Progenitor cell of endocrine pancreas (in vitro differentiated cells): ENCODE results near the gene MRPL36. TPM values are rescaled to one million over a fixed set of nuclear protein-coding genes. Genes with fewer than 3 reads are reported as not detected.
A peak's percentile ranks its signal among the peaks of the same experiment; 100 is the strongest.

Experiments used
- DNase-seq: peaks from one replicate; pipeline ENCODE4 v3.0.0; 2021; ENCODE audit warnings: low spot score; ENCODE audit not compliant: unreplicated experiment
- H3K27ac Mint-ChIP-seq: 2 replicates; pipeline ENCODE4 v1.8.0; 2021; ENCODE audit warnings: mild to moderate bottlenecking, moderate library complexity, mixed read lengths
- H3K27me3 Mint-ChIP-seq: 2 replicates; pipeline ENCODE4 v1.8.0; 2021; ENCODE audit warnings: mixed read lengths
- H3K36me3 Mint-ChIP-seq: 2 replicates; pipeline ENCODE4 v1.8.0; 2022; ENCODE audit warnings: mixed read lengths; ENCODE audit not compliant: insufficient read depth
- H3K4me1 Mint-ChIP-seq: 2 replicates; pipeline ENCODE4 v1.8.0; 2021; ENCODE audit warnings: low read depth, mixed read lengths
- H3K4me3 Mint-ChIP-seq: 2 replicates; pipeline ENCODE4 v1.8.0; 2021; ENCODE audit warnings: low read depth, mild to moderate bottlenecking, moderate library complexity, mixed read lengths
- H3K9me3 Mint-ChIP-seq: 2 replicates; pipeline ENCODE4 v1.8.0; 2021; ENCODE audit warnings: low read depth, mixed read lengths
- CTCF ChIP-seq: fragments of 200-600 bp; sonication (generic); IDR thresholded peaks from one replicate; pipeline ENCODE4 v1.5.0; 2021; ENCODE audit warnings: antibody characterized with exemption, mild to moderate bottlenecking; ENCODE audit not compliant: unreplicated experiment
- total RNA-seq: library from RNA; stranded (reverse); gene quantifications from 2 replicates; pipeline ENCODE4 v1.2.1, GENCODE V29; 2021

The MRPL36 gene
- total RNA-seq, 1 donor from 2014 or later, result 40.5 TPM

DNA sequence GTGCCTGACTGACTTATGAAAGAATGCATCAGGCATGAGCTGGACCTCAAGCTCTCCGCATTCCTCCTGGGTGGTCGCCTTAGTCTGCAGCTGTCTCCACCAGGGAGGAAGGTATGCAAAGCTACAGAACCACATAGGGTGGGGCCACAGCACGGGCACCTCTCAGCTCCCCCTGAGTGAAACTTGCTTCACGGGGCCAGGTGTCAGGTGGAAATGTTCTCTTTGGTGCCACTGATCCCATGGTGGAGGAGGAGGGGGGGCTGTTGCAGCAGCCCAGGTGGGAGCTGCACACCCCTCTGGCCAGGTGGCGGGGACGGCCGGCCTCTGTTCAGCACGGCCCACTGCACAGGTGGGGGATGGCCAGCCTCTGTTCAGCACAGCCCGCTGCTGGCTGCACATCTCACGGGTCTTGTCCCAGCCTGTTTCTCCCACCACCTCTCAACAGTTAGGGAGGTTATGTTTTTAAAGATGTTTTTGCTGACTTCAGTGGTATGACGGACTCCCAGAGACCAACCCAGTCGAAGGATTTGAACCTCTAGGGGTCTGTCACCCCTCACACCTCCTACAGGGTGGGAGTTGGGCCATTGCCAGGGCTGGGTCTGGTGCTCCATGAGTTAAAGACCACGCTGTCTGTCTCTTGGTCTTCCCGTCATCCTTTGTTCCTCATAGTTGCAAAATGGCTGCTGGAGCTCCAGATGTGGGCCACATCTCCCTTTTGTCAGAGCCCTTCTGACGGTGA, 34.3 kb downstream of the MRPL36 start:
- TF ChIP-seq CTCF, result no peak
- no peak for DNase-seq
- no peaks in the 10 kb centered on the region for H3K4me1 Mint-ChIP-seq
- H3K9me3 Mint-ChIP-seq, result no peaks in the 10 kb centered on the region
- H3K27ac Mint-ChIP-seq, result no peak overlapping the region
- H3K4me3 Mint-ChIP-seq, result no peak overlapping the region
- no peaks in the 10 kb centered on the region for H3K36me3 Mint-ChIP-seq
- H3K27me3 Mint-ChIP-seq, result peaks cover 31% of the 10 kb centered on the region

DNA sequence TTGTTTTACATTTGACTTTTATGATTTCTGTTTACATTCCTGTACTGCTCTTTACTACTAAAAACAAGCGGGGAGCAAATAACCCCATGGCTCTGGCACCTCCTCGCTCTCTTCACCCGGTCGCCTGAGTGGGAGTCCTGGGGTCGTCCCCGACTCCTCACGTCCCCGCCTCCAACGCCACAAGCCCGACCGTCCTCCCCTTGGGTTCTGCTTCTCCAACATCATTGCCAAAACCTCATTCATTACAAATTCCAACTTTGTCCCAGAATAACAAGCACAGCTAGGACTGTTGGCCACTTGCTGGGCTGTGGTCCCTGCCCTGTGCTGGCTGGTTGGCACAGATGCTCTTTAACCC, 35.1 kb downstream of the MRPL36 start:
- no peak for TF ChIP-seq CTCF
- Mint-ChIP-seq H3K4me3 (no peak overlapping the region), H3K27ac (no peak overlapping the region), H3K4me1 (no peaks in the 10 kb centered on the region), H3K27me3 (peaks cover 29% of the 10 kb centered on the region), H3K9me3 (no peaks in the 10 kb centered on the region), H3K36me3 (no peaks in the 10 kb centered on the region)
- DNase-seq, result no peak

- Mint-ChIP-seq H3K27ac (no peak overlapping the region), H3K36me3 (no peaks in the 10 kb centered on the region), H3K9me3 (no peaks in the 10 kb centered on the region), H3K4me1 (no peaks in the 10 kb centered on the region), H3K4me3 (no peak overlapping the region), H3K27me3 (peaks cover 29% of the 10 kb centered on the region)
- DNase-seq, result no peak
- TF ChIP-seq CTCF, result no peak
Measured at GRCh38 chr5:1763960-1764605, 35.6 kb downstream of the MRPL36 start.

DNA sequence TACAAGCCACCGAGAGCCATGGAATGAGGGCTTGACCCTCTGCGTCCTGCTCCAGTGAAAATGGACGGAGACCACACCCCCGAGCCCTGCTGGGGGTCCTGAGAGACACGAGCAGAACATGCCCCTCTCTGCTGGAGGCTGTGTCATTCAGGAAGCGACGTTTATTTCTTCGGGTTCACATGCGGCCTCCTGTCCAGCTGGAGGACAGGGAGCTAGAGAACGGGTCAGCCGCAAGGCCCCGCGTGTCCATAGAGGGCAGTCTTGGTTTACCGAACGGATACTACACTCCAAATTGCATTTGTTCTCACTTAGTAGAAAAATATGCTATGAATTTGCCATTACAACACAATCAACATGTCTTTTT, 36.1 kb downstream of the MRPL36 start:
- no peak overlapping the region for H3K27ac Mint-ChIP-seq
- no peaks in the 10 kb centered on the region for H3K36me3 Mint-ChIP-seq
- peaks cover 29% of the 10 kb centered on the region for H3K27me3 Mint-ChIP-seq
- peak; percentile 66 for TF ChIP-seq CTCF
- peaks cover 1% of the 10 kb centered on the region for H3K9me3 Mint-ChIP-seq
- no peaks in the 10 kb centered on the region for H3K4me1 Mint-ChIP-seq
- no peak overlapping the region for H3K4me3 Mint-ChIP-seq
- DNase-seq, result no peak

- H3K36me3 Mint-ChIP-seq, result no peaks in the 10 kb centered on the region
- peak; percentile 3 for DNase-seq
- H3K27me3 Mint-ChIP-seq, result peaks cover 29% of the 10 kb centered on the region
- no peaks in the 10 kb centered on the region for H3K4me1 Mint-ChIP-seq
- no peak overlapping the region for H3K27ac Mint-ChIP-seq
- TF ChIP-seq CTCF, result no peak
- H3K9me3 Mint-ChIP-seq, result peaks cover 6% of the 10 kb centered on the region
- H3K4me3 Mint-ChIP-seq, result no peak overlapping the region
Measured at GRCh38 chr5:1762883-1763547, 36.6 kb downstream of the MRPL36 start.
